IPS-NIHi7 (cell line): ENCODE data around the gene HSD17B2.
A peak's percentile ranks its signal among the peaks of the same experiment; 100 is the strongest.
"Not testable (repeated sequence)": the region's sequence is repeated elsewhere in the genome, so short reads cannot be mapped to it uniquely, and the experiment has no call there.

ENCODE experiments used
- DNase-seq: peaks from one replicate; pipeline ENCODE4 v3.0.0; 2012; ENCODE audit warnings: mixed read lengths; ENCODE audit errors: extremely low spot score

The HSD17B2 gene, protein sequence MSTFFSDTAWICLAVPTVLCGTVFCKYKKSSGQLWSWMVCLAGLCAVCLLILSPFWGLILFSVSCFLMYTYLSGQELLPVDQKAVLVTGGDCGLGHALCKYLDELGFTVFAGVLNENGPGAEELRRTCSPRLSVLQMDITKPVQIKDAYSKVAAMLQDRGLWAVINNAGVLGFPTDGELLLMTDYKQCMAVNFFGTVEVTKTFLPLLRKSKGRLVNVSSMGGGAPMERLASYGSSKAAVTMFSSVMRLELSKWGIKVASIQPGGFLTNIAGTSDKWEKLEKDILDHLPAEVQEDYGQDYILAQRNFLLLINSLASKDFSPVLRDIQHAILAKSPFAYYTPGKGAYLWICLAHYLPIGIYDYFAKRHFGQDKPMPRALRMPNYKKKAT

DNA sequence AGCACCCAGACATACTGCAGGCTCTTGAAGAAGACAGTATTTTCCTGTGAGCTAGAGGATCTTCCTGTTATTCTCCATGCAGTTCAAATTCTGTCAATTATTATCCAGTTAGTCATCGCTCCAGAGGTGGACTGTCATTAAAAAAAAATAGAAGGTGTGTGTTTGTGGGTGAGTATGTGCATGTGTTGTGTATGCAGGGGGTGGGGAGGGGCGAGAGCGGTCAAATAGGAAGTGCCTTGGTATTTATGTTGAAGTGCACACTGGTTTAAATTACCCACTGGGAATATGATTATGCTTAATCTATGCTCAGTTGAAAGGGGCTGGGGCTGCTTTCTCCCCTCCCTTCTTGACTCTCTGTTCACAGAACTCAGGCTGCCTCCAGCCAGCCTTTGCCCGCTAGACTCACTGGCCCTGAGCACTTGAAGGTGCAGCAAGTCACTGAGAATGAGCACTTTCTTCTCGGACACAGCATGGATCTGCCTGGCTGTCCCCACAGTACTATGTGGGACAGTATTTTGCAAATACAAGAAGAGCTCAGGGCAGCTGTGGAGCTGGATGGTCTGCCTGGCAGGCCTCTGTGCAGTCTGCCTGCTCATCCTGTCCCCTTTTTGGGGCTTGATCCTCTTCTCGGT, at the start of gene HSD17B2:
Gene HSD17B2 (plus strand): TSS at position 273 of the 632 bp plus-strand sequence. CDS start 172 bp downstream, at position 445.
- no peak for DNase-seq

DNA sequence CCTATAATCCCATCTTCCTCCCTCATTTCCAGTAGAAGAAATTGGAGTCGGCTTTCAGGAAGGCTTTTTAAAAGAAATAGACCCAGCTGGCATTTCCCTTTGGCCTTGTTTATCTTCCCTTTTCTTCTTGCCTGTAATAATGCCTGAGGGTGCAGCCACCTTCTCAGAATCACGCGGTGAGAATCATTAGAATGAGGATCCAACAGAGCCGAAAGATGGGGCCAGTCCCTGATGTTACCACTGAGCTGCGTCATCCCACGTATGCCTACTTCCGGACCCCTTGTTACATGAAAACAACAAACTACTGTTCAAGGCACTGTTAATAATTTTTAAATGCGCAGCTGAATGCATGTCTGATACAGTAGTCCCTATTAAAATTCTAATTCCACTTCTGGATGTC, 47.9 kb upstream of the HSD17B2 start:
- DNase-seq, result no peak

DNA sequence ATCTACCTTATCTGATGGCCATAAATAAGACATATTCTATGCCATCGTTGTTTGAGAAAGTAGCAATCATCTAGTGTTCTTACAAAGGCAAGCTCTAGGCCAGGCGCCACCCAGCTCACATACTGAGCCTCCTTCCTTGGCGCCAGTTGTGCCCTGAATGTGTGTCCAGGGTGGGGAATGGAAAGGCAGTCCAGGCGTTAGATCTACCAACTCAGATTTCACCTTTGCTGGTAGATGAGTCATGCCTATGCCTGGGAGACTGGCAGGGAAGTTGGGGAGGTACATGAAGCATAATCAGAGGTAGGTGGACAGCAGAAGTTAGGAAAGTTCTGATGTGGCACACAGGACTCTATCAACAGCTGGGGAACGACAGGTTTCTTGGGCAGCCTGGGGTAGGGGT, 47.3 kb upstream of the HSD17B2 start:
- DNase-seq, result no peak

DNA sequence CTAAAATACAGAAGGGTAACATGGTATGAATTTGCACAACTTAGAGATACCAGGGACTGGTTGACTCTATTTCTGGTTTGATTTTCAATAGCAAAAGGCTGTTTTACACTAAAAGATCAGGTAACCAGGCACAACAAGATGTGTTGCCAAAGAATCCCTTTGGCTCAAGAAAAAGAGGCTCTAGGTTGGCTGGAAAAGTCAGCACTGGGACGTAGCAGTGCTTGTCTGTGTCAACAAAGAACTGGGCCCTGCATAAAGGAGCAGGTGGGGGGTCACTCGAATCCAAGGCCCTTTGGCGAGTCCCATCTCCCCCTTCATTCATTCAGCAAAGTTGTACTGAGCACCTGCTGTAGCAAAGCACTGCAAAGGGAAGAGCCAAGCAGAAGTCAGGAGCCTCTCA, 42.2 kb upstream of the HSD17B2 start:
- DNase-seq, result no peak

DNA sequence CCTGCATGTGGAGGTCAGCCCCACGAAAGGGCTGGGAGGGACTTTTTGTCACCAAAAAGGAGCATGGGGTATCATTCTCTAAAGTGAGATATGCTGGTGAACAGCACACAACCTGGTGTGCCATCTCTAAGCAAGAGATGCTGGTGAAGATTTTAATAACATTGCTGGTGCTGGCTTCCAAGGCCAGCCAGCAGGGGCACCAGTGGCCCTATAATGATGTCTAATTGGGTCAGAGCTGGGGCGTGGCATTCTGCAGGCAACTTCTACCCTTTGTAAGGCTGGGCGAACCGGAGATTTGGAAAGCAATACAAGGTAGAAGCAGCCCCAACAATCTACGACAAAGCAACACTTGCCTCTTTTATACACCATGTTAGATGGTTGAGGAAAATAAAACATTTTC, 40.6 kb upstream of the HSD17B2 start:
- DNase-seq, result peak; percentile 52

DNA sequence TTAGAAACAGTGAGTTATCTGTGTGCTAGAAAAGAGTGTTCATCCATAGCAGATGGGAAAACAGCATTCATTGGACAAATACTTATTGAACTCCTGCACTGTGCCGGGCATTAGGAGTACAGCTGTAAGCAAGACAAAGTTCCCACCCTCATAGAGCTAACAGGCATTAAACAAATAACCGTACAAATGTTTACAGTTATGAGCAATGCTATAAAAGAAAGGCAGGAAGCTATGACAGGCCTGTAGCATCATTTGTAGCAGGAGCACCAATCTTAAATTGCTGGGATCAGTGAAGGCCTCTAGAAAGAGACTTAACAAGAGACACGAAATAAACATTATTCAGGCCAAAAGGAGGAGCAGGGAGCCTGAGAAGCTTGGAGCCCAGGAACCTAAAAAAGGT, 39.4 kb upstream of the HSD17B2 start:
- no peak for DNase-seq

DNA sequence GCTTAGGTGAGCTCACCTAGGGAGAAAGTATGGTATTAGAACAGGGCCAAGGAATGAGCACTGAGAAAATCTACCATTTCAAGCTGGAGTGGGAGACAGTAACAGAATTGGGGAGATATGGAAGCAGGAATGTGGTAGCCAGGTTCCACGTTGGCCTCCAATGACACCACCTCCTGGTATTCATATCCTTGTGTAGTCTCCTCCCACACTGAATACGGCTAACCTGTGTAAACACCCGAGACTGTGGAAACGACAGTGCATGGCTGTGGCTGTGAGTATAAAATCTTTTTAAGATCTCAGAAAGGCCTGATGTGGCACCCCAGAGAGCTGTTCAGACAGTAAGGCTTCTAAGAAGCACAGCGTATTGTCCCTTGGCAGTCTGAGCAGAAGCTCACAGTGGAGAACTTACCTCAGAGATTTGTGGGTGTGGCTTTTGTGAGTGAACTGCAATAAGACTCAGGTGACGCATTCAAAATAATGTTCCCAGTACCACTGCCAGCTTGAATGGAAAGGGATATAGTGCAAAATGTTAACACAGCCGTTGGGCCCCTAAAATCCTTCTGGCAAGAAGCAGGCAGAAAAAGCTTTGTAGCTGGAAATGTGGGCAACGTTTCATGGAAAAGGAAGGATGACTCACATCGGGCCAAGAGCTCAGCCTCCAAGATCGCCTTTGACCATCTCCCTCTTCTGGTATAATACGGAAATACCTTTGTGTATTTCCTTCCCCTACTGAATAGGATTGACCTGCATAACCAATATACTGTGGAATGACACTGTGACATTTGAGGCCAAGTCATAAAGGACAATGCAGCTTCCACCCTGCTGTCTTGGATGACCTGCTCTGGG, 38.2 kb upstream of the HSD17B2 start:
- DNase-seq, result peak; percentile 65

DNA sequence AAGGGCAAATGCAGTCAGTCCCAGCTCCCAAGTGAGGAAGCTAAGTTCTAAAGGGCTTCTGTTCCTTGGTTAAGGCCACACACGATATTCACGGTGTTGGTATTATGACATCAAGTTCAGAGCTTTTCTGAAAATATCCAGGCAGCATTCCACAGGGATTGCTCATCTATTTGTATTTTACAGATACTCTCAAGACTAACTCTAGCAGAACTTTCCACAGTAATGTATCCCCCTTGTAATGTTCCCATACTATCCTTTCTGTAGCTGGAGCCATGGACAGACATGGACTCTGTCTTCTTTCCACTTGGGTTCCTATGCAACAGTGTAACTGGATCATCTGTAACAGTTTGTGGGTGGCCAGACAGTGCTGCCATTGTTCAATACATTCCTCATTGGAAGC, 37.3 kb upstream of the HSD17B2 start:
- DNase-seq, result no peak

DNA sequence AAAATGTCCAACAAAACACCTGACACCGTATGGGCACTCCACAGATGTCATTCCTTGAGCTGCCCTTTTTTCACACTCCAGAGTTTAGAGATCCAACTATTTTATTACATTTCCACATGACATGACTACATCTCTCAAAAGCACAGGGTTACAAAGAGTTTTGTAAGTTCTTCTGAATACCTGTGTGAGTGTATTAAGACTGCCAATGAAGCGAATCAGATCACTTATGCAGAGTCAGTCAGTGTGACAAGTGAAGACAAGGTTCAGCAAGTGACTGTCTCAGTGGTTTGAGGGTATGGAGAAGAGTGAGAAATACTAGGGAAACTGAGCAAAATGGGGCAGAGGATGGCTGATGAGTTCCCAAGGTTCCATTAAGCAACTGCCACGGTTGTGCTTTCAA, 32.2 kb upstream of the HSD17B2 start:
- DNase-seq, result no peak

DNA sequence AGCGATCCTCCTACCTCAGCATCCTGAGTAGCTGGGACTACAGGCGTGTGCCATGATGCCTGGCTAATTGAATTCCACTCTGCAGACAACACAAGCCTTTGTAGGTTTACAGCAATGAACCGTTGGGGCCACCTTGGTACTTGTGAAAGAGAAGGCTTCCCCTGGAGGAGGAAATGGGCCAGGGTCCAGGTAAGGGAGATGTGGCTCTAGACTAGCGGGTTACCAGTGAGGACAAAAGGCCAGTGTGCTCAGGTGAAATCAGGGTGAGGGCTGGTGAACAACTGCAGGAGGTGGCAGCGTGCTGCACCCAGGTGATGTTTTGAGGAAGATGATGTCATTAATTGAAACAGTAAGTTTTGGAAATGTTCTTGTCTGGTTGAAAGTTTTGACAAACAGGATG, 30.5 kb upstream of the HSD17B2 start:
- DNase-seq, result no peak

DNA sequence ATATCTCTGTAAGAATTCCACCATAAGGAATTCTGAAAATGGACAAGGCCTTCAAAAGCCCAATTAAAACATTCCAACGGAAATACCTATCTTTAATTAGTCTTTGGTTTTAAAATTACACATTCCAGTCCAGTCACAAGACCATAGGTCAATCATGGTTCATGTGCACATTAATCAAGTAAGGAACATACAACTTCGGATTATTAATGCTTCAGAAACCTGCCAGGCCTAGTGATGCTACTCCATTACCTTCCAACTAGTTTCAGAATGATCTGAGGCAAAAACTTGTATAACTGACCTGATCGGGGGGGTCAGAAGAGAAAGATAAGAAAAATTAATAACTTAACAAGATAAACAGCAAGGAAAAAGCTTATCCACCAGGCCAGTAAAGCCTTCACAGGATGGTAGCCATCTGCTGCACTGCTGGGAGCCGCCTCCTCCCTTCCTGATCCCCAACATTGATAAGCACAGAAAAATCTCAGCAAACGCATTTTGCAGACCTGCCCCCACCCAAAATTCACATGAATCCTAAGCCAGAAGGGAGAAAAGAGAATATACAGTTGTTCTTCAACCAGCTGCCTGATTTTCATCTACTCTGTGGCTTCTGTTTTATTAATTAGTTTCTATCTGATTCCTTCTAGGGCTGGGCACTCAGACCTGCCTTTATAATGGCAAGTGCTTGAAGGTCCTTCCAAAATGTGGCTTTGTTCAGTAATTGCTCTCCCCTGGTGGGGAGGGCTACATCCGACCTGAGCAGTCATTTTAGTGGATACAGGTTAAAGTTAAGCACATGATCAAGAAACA, 29.8 kb upstream of the HSD17B2 start:
- DNase-seq, result no peak

DNA sequence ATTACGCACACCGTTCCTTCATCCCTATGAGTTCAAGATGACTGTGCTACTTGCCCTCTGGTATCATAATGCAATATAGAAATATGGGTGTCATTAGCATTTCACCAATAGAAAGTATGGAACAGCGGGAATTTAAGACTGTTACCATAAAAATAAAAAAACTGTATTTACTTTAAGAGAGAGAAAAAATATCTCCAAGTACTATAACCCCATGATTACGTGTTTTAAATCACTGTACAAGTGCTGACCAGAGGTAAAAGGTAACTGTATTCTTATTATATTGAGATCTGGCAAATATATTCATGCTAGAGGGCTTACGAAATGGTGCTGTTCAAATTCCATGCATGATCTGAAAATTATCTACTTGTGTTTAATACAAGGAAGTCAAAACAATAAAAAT, 29.0 kb upstream of the HSD17B2 start:
- DNase-seq, result no peak

DNA sequence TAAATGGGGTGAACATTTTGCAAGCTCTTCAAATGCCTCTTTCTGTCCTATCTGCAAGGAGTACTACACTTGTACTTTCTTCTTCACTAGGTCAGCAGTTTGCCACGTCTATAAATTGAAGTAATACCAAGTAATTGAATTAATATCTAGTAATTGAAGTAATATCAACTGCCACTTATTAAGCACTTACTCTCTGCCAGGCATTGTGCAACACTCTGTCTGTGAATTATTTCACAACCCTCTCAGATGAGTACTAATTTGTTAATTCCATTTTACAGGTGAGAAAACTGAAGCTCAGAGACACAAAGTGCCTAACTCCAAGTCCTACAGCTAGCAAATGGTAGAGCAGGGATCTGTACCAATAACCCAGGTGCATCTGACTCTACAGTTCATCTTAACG, 27.9 kb upstream of the HSD17B2 start:
- DNase-seq, result no peak

DNA sequence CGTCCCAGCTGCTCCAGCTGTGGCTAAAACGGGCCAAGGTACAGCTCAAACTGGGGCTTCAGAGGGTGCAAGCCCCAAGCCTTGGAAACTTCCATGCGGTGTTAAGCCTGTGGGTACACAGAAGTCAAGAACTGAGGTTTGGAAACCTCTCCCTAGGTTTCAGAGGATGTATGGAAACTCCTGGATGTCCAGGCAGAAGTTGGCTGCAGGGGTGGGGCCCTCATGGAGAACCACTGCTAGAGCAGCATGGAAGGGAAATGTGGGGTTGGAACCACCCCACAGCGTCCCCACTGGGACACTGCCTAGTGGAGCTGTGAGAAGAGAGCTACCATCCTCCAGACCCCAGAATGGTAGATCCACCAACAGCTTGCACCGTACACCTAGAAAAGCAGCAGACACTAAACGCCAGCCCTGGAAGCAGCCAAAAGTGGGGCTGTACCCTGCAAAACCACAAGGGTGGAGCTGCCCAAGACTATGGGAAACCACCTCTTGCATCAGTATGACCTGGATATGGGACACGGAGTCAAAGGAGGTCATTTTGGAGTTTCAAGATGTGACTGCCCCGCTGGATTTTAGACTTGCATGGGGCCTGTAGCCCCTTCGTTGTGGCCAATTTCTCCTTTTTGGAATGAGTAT, 26.0 kb upstream of the HSD17B2 start:
- DNase-seq, result no peak

DNA sequence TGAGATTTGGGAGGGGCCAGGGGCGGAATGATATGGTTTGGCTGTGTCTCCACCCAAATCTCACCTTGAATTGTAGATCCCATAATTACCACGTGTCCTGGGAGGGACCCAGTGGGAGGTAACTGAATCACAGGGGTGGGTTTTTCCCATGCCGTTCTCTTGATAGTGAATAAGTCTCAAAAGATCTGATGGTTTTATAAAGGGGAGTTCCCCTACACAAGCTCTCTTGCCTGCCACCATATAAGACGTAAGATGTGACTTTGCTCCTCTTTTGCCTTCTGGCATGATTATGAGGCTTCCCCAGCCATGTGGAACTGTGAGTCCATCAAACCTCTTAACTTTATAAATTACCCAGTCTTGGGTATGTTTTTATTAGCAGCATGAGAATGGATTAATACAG, 25.3 kb upstream of the HSD17B2 start:
- not testable (repeated sequence) for DNase-seq

DNA sequence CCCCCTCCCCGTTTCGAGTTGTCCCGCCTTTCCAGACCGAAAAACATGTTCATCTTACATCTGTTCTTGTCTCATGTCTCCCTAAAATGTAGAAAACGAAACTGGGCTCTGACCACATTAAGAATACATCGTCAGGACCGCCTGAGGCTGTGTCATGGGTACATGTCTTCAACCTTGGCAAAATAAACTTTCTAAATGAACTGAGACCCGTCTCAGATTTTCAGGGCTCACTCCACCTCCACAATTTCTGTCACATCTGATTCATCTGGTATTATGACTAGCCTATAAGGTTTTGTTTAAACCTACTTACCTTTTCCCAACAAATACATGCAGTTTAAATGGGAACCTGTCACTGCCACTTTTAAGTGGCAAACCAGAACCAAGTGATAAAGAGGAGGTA, 24.4 kb upstream of the HSD17B2 start:
- DNase-seq, result no peak

DNA sequence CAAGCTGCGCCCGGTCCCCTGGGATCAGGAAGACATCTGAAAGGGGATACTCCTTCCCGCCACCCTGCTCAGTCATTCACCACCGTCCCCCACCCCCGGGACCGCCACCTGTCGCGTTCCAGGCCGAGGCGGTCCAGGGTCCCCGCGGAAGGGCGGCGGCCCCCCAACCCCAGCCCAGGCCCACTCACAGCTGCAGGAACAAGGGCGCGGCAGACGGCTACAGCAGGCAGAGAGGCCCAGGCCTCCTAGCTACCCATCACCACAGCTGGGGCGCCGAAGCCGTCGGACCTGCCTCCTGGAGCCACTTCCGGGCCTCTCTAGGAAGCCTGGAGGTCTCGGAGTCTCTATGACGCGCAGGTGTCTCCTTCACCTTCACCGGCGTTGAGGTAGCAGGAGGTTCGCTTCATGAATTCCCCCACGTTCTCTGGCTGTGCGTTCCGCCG, 23.8 kb upstream of the HSD17B2 start, which contains the start of gene SDR42E1:
Gene SDR42E1 (minus strand): TSS at position 272 of the 443 bp plus-strand sequence. CDS start 10,612 bp downstream, outside the sequence.
- no peak for DNase-seq

DNA sequence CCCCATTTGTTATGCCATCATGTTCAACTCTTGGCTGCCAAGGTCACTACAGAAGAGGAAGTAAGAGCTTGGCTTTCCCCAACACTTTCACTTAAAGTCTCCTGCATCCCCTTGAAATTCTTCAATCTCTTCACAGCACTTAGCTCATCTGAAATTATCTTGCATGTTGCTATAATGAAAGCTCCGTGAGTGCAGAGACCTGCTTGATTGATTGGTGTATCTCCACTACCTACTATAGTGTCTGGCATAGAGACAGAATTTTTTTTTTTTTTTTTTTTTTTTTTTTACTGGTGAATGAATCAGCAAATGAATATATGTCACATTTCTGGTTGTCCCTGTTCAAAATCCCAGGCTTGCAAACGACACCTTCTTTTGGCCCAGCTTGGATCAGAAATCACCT, 21.9 kb upstream of the HSD17B2 start:
- DNase-seq, result no peak

DNA sequence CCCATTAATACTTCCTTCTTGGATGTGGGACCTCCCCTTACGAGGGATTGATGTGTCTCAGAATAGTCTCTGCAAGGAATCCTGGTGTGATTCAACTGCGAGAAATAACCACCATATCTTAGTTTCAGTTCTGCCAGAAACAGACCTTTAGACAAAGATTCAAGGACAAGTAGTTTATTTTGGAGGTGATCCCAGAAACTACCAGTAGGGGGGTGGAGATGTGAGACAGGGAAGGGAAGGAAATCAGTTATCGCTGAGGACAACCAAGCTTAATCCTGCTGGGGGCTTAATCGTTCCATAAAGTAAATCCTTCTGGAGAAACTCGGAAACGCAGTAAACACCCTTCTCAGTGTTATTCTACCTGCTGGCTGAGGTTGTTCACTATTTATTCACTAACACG, 18.8 kb upstream of the HSD17B2 start:
- peak; percentile 34 for DNase-seq

DNA sequence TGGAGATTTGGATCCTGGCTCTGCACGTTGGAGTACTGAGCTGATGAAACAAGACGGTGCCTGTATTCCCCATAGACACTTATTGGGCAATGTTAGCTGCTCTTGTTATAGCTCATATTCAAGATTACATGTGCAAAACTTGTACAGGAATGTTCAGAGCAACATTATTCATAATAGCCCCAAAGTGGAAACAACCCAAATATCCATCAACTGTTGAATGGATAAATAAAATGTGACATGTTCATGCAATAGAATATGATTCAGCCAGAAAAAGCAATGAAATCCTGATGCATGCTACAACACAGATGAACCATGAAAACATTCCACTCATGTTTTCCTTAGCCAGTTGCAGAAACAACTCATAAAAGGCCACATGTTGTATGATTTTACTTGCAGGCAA, 18.1 kb upstream of the HSD17B2 start:
- no peak for DNase-seq
